ENCODE measurements around the gene EPN3. TPM values are rescaled to one million over a fixed set of nuclear protein-coding genes. Genes with fewer than 3 reads are reported as not detected.

EPN3 gene
- total RNA-seq, 2 experiments from 2014 or later, result not detected

GRCh38 chr17:50542795-50543774 is 10.6 kb downstream of the EPN3 start:
- CTCF ChIA-PET, result interaction anchor here (1.0 to 3.0 kb wide), 3 partner anchors 12 to 83 kb away, joined by 3 to 13 read pairs (median 10); partner anchors contain the start of gene RSAD1
- POLR2A ChIA-PET, result interaction anchor here (0.9 to 1.3 kb wide), 3 partner anchors 31 to 323 kb away, joined by 3 to 5 read pairs (median 3); partner anchors contain the start of gene TOB1

DNA sequence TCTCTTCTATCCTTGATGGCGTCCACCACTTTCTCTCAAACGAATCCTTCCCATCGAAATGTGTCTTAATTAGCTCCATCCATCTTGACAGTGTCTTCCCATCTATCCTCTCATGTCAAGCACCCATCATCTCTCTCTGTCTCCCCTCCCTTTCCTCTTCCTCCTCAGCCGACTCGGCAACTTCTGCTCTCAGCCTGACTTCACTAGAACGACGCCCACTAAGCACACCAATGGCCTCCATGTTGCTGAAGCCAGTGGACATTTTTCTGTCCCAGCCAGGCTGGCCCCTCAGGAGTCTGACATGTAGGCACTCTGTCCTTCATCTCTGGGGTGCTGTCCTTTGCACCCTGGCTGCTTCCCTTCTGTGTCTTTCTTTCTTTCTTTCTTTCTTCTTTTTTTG is 12.0 kb downstream of the EPN3 start:
- POLR2A ChIA-PET, result no interaction called here
- CTCF ChIA-PET, result no interaction called here

- CTCF ChIA-PET, result no interaction called here
- POLR2A ChIA-PET, result no interaction called here
These were observed 12.8 kb downstream of the EPN3 start for GRCh38 chr17:50545311-50545710.

- ChIA-PET POLR2A (interaction anchor here (1.0 kb wide), 1 partner anchor 14 kb away, joined by 3 read pairs; the partner anchor contains the start of gene CACNA1G), CTCF (interaction anchor here (0.7 to 1.5 kb wide), 7 partner anchors 67 to 309 kb away, joined by 3 to 5 read pairs (median 3); no protein-coding TSS in a partner anchor)
These were observed 14.1 kb downstream of the EPN3 start for GRCh38 chr17:50546701-50547034.

GRCh38 chr17:50547035-50547735 is 14.7 kb downstream of the EPN3 start, which contains the start of gene SPATA20:
Gene SPATA20 (plus strand): TSS chr17:50547174. CDS start chr17:50547209, 35 bp downstream.
- CTCF ChIA-PET, result interaction anchor here (0.6 to 1.5 kb wide), 7 partner anchors 56 to 157 kb away, joined by 3 to 5 read pairs (median 3); no protein-coding TSS in a partner anchor
- POLR2A ChIA-PET, result interaction anchor here (0.7 to 1.0 kb wide), 2 partner anchors 14 to 156 kb away, joined by 3 to 5 read pairs; partner anchors contain the start of gene CACNA1G

- ChIA-PET POLR2A (interaction anchor here (0.7 to 1.0 kb wide), 2 partner anchors 13 to 155 kb away, joined by 3 to 5 read pairs; partner anchors contain the start of gene CACNA1G), CTCF (interaction anchor here (0.6 to 1.0 kb wide), 2 partner anchors 57 to 83 kb away, joined by 3 to 5 read pairs; no protein-coding TSS in a partner anchor)
These were observed 15.2 kb downstream of the EPN3 start for GRCh38 chr17:50547736-50548083.

DNA sequence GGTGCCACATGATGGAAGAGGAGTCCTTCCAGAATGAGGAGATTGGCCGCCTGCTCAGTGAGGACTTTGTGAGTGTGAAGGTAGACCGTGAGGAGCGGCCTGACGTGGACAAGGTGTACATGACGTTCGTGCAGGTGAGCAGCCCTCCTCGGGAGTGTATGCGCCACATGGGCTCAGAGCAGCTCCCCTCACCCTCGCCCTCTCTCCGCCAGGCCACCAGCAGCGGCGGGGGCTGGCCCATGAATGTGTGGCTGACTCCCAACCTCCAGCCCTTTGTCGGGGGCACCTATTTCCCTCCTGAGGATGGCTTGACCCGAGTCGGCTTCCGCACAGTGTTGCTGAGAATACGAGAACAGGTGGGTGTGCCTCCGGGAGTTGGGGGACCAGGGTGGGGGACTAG is 16.3 kb downstream of the EPN3 start:
- ChIA-PET POLR2A (no interaction called here), CTCF (no interaction called here)

- ChIA-PET CTCF (interaction anchor here (1.1 kb wide), 1 partner anchor 77 kb away, joined by 3 read pairs; no protein-coding TSS in a partner anchor), POLR2A (no interaction called here)
These were observed 16.9 kb downstream of the EPN3 start for GRCh38 chr17:50549256-50549941.

DNA sequence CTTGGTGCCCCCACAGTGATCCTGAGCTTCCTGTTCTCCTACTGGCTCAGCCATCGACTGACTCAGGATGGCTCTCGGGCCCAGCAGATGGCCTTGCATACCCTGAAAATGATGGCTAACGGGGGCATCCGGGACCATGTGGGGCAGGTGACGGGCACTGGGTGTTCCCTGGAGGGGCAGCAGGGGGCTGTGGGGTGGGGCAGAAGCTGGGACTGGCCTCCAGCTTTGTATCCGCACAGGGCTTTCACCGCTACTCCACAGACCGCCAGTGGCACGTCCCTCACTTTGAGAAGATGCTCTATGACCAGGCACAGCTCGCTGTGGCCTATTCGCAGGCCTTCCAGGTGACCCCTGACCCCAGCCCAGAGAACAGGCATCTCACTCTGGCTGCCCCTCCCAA is 17.4 kb downstream of the EPN3 start:
- ChIA-PET POLR2A (no interaction called here), CTCF (interaction anchor here (1.1 to 2.1 kb wide), 3 partner anchors 39 to 76 kb away, joined by 3 to 5 read pairs (median 3); no protein-coding TSS in a partner anchor)

DNA sequence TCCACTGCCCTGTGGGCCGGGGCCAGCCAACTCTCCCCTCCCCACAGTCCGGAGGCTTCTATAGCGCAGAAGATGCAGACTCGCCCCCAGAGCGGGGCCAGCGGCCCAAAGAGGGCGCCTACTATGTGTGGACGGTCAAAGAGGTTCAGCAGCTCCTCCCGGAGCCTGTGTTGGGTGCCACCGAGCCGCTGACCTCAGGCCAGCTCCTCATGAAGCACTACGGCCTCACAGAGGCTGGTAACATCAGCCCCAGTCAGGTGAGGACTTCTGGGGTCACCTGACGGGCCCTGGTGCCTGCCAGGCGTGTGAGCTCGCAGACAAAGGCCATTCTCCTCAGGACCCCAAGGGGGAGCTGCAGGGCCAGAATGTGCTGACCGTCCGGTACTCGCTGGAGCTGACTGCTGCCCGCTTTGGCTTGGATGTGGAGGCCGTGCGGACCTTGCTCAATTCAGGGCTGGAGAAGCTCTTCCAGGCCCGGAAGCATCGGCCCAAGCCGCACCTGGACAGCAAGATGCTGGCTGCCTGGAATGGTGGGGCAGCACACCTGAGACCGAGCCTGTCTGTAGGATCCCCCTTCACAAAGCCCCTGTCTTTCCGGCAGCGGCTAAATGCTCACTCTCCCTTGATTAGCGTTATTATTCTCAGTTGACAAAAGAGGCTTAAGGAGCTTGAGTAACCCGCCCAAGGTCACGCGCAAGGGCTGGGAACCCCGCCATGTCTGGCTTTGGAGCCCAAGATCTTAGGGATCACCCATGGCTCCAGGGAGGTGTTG is 18.3 kb downstream of the EPN3 start:
- ChIA-PET POLR2A (no interaction called here), CTCF (interaction anchor here (0.8 to 2.1 kb wide), 3 partner anchors 40 to 75 kb away, joined by 3 to 5 read pairs (median 3); no protein-coding TSS in a partner anchor)

GRCh38 chr17:50551433-50551815 is 18.9 kb downstream of the EPN3 start:
- ChIA-PET POLR2A (no interaction called here), CTCF (interaction anchor here (0.8 to 2.1 kb wide), 3 partner anchors 40 to 75 kb away, joined by 3 to 5 read pairs (median 3); no protein-coding TSS in a partner anchor)

DNA sequence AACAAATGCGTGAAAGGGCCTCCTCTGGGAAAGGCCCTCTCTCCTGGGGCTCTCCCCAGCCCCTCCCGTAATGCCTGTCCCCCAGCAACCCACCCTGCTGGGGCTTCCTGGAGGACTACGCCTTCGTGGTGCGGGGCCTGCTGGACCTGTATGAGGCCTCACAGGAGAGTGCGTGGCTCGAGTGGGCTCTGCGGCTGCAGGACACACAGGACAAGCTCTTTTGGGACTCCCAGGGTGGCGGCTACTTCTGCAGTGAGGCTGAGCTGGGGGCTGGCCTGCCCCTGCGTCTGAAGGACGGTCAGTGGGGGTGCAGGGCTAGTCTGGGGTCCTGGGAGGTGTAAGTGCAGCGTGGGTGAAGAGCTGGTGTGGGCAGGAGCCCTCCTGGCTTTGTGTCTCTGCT is 19.3 kb downstream of the EPN3 start:
- ChIA-PET POLR2A (no interaction called here), CTCF (interaction anchor here (2.1 kb wide), 1 partner anchor 41 kb away, joined by 5 read pairs; no protein-coding TSS in a partner anchor)

GRCh38 chr17:50554201-50554600 is 21.7 kb downstream of the EPN3 start:
- ChIA-PET POLR2A (no interaction called here), CTCF (no interaction called here)

DNA sequence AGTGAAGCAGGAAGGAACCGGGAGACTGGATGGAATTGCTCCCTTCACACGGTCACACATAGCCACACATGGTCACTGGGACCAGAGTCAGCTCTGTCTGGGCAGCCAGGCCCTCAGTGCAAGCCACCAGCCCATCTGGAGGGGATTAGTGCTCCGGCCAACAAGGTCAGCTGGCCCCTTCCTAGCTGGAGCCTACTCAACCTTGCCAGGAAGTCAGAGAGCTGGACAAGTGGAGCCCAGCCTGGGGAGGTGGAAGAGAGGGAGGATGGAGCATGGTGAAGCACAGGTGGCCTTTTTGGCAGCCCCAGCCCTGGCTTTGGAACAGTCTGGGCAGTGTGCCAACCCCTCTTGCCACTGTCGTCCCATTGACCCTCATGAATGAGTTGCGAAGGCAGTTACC is 24.3 kb downstream of the EPN3 start:
- ChIA-PET CTCF (no interaction called here), POLR2A (no interaction called here)

DNA sequence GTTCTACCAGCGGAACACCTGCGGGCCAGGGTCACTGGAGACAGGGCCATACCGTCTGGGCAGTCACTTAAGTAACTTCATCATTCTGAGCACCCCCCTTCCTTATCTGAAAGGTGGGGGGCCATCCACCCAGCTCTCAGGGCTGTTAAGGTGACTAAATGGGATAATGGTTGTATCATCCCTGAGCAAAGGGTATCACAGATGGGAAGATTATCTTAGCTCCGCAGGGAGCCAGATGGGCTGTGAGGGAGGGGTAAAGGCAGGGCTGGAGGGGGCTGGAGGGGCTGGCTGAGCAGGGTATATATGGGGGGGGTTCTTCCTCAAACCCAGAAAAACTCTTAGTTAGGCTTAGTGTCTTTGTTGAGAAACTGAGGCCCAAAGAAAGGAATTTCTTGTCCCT is 25.1 kb downstream of the EPN3 start:
- CTCF ChIA-PET, result no interaction called here
- POLR2A ChIA-PET, result no interaction called here

DNA sequence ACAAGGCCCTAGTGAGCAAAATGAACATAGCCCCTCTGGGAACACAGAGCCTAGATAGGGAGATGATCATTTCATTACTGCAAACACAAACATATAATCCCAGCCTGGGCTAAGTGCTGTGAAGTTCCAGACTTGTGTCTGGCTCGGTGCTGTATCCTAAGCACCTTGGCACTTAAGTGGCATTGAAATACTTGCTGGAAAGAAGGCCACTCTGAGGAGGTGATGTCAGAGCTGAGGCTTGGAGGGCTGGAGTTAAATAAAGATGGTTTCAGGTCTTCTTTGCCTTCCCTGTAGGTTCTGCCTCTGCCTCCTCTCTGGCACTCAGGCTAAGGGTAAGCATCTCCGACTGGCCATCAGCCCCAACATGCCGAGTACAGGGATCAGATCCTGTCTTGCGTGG is 25.6 kb downstream of the EPN3 start:
- ChIA-PET CTCF (no interaction called here), POLR2A (no interaction called here)

- ChIA-PET POLR2A (no interaction called here), CTCF (no interaction called here)
These were observed 26.0 kb downstream of the EPN3 start for GRCh38 chr17:50558581-50558940.

- CTCF ChIA-PET, result interaction anchor here (2.2 kb wide), 1 partner anchor 67 kb away, joined by 7 read pairs; no protein-coding TSS in a partner anchor
- POLR2A ChIA-PET, result interaction anchor here (0.6 kb wide), 1 partner anchor 72 kb away, joined by 3 read pairs; no protein-coding TSS in a partner anchor
These were observed 26.5 kb downstream of the EPN3 start for GRCh38 chr17:50558941-50559614.
